NCI-H345 (cell line): ENCODE measurements around the gene ABCC12.

Source experiments
- DNase-seq: peaks from one replicate; lab custom pipeline; 2025; lab: John Stamatoyannopoulos, UW

ABCC12 gene

DNA sequence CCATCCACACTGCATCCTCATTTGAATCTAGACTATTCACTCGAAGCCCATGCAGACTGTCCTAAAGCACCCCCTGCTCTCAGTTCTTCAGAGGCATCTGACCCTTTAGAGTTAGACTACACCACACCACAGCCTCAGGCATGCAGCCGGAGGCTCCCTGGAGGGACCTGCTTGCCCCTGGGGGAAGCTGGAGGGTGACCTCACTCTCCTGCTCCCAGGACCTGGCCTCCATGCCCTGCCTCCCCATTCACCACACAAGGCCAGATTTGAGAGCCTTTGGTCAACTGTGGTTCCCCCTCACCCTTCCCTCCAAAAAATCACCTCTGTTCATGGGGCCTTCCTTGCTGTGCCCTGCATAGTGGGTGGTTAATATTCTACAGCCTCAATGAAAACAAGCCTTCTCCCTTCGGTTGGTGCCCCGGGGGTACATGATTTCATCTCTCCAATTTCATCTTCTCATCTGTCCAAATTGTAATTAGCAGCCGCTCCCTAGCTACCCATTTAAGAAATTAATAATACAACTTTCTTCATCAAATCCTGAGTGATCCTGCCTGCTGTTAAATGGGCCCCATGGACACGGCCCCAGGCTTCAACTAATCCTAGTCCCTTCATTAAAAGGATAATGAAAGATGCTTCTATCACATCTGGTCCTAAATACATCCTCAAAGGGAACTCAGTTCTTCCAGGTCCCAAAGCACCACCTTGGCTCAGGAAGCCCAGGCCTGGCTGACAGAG, 24.4 kb downstream of the ABCC12 start:
- no peak for DNase-seq

DNA sequence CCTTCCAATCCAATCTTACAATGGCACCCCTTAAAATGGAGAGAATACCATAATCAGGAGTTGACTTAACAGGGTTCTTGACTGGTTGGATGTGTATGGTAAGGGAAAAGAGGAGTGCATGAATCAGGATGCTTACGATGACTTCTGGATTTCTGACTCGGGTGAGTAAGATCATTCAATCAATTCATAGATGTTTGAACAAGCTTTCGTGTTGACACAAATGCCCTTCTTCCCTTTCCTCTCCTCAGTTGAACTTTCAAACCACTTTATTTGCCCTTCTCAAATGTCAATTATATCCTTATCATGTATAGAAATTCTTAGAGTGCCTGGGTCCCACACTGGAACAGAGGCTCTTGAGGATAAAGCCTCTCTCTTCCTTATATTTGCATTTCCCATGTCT, 25.9 kb downstream of the ABCC12 start:
- DNase-seq = no peak

DNA sequence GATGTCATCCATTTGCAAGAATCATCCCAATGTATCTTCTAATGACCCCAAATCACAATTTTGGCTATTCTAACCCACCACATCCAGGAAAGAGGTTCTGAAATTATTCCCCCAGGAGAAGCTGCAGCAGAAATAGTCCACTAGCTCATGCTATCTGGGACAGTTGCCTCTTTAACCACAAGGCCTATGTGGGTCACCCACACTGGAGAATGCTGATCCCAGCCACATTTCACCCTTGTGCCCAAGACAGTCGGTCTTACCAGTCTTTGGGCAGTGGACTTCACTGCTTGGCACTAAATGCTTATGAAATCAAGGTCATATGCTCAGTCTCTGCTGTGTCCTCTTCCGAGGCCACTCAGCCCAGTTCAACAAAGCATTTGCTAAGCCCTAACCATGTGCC, 27.0 kb downstream of the ABCC12 start:
- DNase-seq = no peak

DNA sequence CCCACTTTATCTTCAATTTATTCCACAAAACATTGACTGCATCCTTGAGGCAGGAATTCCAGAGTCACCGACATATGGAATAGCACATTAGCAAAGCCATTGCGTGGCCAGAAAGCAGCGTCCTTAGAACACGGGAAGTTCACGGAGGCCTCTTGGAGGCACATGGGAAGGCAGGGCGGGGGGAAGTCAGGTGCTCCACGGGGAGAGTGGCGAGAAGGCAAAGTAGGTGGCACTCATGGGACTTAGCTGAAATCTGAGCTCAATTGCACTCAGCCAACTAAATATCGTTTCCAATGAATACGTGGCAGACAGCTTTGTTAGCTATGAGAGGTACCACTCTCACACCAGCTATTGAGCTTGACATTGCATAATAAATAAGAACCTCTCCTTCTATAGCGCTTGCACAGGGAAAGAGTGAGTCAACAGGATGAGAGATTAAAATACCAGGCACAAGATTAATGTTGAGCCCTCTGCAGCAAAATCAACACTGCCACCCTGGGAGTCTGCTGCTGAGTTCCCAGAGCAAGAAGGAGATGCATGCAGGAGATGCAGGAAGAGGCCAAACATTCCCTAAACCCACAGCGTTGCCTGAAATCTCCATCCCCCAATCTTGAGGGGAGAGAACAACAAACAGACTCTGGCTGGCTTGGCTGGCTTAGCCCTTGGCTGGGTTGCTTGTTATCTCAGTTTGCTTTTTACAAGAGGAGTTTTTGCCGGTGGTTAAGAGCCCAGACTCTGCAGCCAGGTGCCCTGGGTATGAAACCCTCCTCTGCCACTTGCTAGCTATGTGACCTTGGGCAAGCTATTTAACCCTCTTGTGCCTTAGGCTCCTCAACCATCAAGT, 28.8 kb downstream of the ABCC12 start:
- peak; percentile 67 for DNase-seq

DNA sequence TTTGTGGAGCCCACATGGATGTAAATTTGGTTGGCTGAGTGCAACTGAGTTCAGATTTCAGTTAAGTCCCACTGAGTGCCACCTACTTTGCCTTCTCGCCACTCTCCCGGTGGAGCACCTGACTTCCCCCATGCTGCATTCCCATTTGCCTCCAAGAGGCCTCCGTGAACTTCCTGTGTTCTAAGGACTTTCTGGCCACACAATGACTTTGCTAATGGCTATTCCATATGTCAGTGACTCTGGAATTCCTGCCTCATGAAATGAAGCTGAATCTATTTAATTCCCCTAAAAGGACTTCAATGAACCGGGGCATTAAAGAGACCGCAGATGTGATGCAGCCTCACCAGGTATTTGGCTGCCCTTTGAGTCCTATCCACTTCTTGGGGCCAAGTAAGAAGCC, 29.9 kb downstream of the ABCC12 start:
- DNase-seq = no peak

DNA sequence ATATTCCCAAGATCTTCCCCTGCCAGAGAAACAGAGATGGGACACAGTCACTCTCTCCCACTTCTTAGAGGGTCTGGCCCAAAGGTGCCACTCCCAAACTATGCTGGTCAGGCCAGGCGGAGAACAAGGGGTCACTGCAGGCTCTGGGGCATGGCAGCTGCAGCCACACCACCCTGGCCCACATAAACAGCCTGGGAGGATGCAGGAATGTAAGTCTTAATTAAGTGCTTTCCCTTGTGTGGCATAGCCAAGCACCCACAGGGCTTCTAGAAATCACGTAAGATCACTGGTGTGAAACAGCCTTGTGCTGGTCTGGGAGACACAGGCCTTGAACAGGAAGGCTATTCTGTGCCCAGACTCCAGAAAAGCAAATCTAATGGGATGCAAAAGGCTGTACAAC, 31.5 kb downstream of the ABCC12 start:
- no peak for DNase-seq

DNA sequence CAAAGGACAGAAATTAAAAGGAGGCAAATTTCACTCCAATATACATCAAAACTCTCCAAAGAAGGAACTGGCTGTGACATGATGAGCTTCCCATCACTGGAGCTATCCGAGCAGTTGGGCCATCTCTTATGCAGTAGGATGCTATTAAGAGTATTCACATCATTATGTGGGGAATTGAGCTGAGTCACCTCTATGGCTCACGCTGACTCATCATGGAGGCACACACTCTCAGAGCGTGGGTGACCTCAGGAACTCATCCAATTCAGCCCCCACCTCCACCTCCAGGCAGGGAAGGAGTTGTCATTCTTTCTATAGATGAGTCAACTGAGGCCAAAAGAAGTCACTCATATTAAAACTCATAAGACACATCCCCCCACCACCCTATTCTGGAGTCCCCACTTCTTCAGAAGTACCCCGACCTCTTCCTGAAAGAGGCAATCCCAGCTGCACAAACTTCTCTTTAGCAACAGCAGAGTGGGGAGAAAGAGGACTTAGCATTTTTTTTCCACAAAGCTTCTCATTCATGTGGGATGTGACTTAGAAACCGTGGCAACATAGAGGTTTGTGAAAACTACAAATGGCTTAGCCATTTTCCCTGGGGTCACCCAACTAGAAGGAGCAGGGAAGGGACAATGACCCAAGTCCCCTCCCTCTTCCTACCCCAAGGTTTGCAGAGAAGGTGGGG, 32.5 kb downstream of the ABCC12 start:
- DNase-seq = no peak

DNA sequence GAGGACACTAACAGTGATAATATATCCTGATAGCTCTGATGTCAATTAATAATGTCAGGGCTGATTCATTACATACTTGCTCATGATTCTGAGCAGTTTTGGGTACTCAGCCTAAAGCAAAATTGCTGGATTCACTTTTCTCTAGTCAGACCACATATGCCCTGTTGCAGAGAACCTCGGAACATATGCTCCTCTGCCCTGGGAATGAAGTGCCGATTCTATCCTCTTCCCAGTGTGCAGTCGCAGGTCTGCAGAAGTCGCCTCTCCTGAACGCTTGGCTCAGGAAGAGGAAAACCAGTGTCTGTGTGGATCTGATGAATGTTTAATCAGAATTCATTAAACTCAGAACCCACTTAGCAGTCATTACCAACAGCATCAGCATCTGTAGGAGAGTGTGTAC, 34.5 kb downstream of the ABCC12 start:
- no peak for DNase-seq

DNA sequence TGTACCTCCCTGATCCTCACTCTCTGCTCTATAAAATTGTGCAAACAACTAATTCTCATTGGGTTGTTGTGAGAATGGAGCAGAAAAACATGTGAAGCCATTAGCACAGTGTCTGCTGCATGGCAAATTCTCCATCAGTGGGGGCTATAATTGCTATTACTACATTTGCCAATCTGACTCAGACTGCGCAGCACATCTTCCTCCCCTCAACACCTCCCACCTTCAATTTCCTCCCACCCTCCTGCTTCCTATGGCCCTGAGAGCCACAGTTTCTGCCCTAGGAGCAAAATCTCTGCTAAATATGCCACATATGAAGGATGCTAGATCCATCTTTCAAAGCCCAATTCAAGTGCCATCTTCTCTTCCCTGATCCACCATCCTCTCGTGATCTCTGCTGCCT, 37.0 kb downstream of the ABCC12 start:
- no peak for DNase-seq

DNA sequence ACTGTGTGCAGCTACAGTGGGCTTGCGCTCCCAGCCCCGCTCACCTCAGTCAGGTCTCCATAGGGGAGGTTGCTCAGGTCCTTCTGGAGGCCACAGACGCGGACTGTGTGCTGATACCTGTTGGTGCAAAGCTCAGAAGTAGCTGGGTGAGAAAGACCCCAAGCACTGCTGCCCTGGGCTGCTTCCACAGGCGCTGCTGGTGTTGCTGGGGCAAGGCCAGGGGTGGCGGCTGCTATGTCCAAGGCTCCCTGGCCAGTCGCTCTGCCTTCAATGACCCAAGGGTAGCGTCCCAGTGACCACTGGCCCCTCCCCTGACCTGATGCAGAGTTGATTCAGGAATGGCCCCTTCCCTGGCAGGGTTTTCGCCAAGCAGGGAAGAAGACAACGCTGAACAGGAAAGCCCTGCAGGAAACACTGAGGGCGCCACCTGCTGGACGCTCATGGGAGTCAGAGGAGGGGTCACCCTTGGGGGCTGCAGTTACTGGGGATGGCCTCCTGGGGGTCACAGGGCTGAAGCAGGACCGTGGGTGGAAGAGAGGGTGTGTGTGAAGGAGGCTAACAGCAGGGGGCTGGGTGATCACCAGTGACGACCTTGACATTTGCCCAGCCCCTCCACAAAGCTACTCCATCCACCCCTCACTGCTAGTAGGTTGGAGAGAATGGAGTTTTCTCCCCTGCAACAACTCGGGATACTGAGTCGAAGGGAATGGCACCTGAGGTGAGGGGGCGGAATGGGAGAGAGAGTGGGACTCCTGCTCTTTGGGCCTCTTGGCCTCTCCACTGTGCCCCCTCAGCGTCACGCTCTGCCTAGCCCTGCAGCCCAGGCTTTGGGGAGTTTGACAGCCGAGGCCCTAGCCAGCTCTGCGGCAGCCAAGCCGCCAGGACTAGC, 38.3 kb downstream of the ABCC12 start:
- DNase-seq = peak; percentile 17

DNA sequence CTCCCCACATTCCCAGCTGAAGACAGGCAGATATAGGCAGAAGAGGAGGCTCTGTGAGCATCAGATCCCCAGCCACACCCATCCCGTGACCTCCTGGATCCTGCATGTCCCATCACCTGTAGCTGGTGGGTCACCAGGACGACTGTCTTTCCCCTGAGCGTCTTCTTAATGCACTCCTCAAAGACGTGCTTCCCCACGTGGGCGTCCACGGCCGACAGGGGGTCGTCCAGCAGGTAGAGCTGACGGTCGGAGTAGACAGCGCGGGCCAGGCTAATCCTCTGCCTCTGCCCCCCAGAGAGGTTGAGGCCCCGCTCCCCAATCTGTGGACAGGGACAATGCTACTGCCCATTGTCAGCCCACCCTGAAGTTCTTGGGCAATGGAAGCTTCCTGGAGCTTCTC, 40.5 kb downstream of the ABCC12 start:
- no peak for DNase-seq

DNA sequence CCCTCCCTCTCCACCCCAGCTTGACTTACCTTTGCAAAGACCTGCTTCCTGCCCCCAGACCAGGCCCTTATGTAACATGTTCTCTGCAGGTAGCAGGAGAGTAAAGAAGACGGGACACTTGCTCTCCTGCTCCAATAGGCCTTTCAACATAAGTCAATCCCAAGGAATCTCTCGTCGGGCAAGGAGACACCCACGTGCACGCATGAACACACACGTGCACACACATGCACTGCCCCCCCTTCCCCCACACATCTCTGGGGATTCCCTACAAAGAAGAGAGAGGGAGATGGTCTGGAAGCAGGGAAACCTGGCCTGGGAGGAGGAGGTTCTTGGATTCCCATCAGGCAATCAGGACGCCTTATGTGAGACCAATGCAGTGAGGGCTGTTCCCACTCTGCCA, 41.4 kb downstream of the ABCC12 start:
- no peak for DNase-seq

DNA sequence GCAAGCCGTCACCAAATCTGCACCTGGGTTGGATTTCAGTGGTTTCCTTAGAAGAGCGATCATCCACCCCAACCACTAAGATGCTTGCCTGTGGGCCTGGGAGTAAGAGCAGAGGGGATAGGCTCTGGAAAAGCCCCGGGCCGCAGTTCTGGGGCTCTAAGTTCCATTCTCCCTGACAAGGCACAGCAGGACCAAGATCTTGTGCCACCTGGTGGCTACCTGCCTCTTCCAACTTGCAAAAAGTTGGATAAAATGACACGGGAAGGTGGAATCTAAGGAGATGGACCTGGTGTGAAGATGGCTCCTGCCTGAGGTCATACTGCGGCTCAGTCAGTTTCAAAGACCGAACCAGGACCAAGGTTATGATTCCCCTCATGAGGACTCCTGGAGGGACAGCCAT, 42.3 kb downstream of the ABCC12 start:
- DNase-seq = no peak

DNA sequence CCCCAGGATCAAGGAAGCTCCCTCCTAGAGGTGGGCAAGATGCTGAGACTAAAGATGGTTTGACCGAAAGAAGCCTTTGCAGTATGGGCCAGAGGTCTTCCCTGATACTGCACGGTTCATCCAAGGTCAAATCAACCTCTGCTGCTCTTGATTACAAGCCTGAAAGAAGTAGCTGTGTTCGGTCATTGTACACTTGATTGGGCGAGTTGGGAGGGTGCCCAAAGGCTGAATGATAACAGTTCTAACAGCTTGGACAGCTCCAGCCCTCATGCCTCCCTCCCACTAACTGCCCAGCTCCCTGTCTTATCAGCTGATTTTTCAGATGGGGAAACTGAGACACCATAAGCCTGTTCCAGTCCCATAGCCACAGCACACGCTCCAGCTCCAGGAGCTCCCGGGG, 42.8 kb downstream of the ABCC12 start:
- DNase-seq = no peak

DNA sequence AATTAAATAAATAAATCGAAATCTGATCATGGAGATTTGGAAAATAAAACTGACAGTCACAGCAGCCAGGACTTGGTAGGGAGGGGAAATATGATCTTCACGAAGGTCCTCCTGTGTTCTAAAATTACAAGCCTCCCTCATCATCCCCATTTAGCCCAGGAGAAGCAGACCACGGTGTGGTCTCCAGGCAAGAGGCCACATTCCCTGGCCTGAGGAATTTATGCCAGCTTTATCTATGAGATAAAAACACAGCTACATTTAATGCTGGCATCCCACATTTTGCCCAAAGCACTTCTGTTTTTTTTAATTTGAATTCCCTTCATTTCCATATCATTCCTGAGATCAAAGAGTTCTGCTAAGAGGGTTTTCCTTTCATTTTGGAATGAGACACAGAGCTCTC, 43.2 kb downstream of the ABCC12 start:
- no peak for DNase-seq

DNA sequence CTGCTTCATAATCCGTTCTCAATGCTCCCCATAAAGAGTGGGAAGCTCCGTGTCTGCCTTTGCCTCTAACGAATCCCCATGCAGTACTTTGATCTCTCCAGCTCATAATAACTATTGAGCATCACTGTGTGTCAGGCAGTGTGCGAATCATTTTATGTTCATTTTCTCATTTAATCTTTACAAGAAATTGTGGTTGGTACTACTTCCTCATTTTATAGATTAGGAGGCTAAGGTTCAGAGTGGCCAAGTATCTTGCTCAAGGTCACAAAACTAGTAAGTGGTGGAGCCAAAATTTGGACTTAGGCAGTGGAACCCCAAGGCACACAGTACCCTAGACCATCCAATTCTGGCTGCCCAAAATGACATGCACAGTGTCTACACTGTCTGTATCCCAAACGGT, 44.8 kb downstream of the ABCC12 start:
- DNase-seq = no peak

DNA sequence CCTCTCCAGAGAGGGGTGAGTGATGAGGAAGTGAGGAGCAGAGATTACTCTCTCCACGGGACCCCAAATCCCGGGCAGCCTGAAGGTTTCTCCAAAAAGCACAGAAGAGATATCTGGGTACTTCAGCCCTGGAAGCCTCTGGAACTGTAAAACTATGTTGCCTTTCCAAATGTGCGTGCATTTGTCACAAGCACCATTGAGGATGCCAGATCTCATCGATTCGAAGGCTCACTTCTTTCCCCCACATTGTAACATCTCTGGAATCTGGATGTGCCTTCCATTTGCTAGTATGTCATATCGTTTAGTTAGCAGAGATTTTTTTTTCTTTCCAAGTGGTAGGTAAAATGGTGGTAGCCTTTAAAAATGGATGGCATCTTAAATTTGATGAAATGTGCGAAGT, 45.8 kb downstream of the ABCC12 start:
- DNase-seq = no peak

DNA sequence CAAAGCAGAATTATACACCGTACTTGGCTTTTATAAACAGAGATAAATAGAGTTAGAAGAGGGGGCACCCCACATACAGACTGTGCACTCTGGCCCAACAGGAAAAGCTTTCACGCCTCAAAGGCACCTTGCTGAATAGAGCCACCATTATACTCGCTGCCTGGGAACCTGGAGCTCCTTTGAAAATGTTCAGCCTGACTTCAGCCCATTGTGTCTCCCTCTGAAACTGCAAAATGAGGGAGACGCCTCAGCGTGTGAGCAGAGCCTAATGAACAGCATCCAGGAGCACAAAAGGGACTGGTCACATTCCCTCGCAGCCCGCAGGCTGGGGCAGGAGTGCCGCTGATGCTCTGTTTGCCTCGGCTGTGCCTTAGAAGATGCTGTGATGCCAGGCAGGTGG, 46.3 kb downstream of the ABCC12 start:
- DNase-seq = no peak

DNA sequence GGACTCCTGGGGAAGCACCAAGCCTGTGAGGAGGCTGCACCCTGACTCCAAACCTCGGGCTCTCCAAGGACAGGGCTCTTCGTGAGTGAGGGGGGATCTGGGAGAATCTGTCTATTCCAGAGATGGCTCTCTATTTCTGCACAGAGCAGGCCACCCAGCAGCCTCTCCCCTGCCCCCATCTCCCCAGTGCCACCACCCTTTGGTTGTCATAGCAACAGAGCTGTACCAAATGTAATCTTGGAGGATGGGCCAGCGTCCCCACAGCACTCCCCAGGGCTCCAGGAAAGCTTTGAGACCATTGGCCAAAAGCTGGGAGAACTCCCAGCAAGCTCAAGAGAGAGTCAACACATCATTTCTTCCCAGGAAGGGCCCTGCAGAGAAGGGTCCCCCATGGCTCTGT, 49.3 kb downstream of the ABCC12 start:
- no peak for DNase-seq
